IMR-90 (cell line): ENCODE measurements around the gene UQCRQ. TPM values are rescaled to one million over a fixed set of nuclear protein-coding genes. Genes with fewer than 3 reads are reported as not detected.

ENCODE experiments used
- ATAC-seq: fragments of 200-7000 bp; cut with Tn5 transposase; 2 replicates; pipeline ENCODE4 v1.9.1; 2020; ENCODE audit warnings: low read depth, mild to moderate bottlenecking, moderate library complexity
- BruUV-seq: library from RNA; stranded (reverse); fragments of 400-500 nt; replicated peaks from 2 replicates; lab custom pipeline; 2021; lab: Mats Ljungman, UMichigan
- CTCF ChIA-PET: fragments of 300-600 bp; formaldehyde crosslinking; extraction: SDS; loops from one replicate; lab custom pipeline; 2021; ENCODE audit warnings: antibody characterized with exemption; lab: Yijun Ruan, JAX
- POLR2A ChIA-PET: fragments of 300-600 bp; sonication (Branson Sonifier 250); formaldehyde crosslinking; loops from one replicate; lab custom pipeline; 2022; ENCODE audit warnings: antibody characterized with exemption; ENCODE audit not compliant: unreplicated experiment; lab: Charles Lee
- DNase-seq: peaks from one replicate; pipeline ENCODE4 v3.0.0; 2013
- H2AFZ ChIP-seq: replicated peaks from 2 replicates; pipeline ENCODE3; 2013; ENCODE audit warnings: low read length, mild to moderate bottlenecking; ENCODE audit not compliant: poor library complexity
- H2AK5ac ChIP-seq: 2 replicates; pipeline ENCODE4 v1.6.1; 2013; ENCODE audit warnings: low read depth, low read length, inconsistent platforms
- H2AK9ac ChIP-seq: replicated peaks from 2 replicates; pipeline ENCODE3; 2013; ENCODE audit warnings: mild to moderate bottlenecking, low read depth, low read length, moderate library complexity; ENCODE audit not compliant: poor library complexity
- H2BK120ac ChIP-seq: 2 replicates; pipeline ENCODE4 v1.6.1; 2013; ENCODE audit warnings: low read depth, low read length, inconsistent platforms
- H2BK15ac ChIP-seq: 3 replicates; pipeline ENCODE4 v1.6.1; 2013; ENCODE audit warnings: low read depth, low read length, inconsistent platforms
- H2BK20ac ChIP-seq: 2 replicates; pipeline ENCODE4 v1.6.1; 2013; ENCODE audit warnings: low read depth, mild to moderate bottlenecking, inconsistent platforms, low read length, moderate library complexity
- H2BK5ac ChIP-seq: 2 replicates; pipeline ENCODE4 v1.6.1; 2013; ENCODE audit warnings: mild to moderate bottlenecking, low read depth, low read length, inconsistent platforms; ENCODE audit not compliant: poor library complexity, severe bottlenecking
- H3K14ac ChIP-seq: replicated peaks from 2 replicates; pipeline ENCODE4 v1.6.1; 2013; ENCODE audit warnings: low read depth, low read length, inconsistent platforms
- H3K18ac ChIP-seq: 2 replicates; pipeline ENCODE4 v1.6.1; 2013; ENCODE audit warnings: low read depth, low read length, control low read depth
- H3K23ac ChIP-seq: 2 replicates; pipeline ENCODE4 v1.6.1; 2013; ENCODE audit warnings: low read depth, low read length, inconsistent platforms
- H3K27ac ChIP-seq: 2 replicates; pipeline ENCODE4 v1.5.1; 2013; ENCODE audit warnings: mild to moderate bottlenecking, control low read depth, low read length; ENCODE audit not compliant: insufficient read depth
- H3K27me3 ChIP-seq: 2 replicates; pipeline ENCODE4 v1.6.1; 2013; ENCODE audit warnings: low read length; ENCODE audit not compliant: control insufficient read depth, insufficient read depth
- H3K36me3 ChIP-seq: 2 replicates; pipeline ENCODE4 v1.6.1; 2013; ENCODE audit warnings: low read length, mixed read lengths; ENCODE audit not compliant: control insufficient read depth, insufficient read depth
- H3K4ac ChIP-seq: 2 replicates; pipeline ENCODE4 v1.6.1; 2013; ENCODE audit warnings: low read depth, low read length, inconsistent platforms
- H3K4me1 ChIP-seq: 2 replicates; pipeline ENCODE4 v1.6.1; 2013; ENCODE audit warnings: low read length, mixed read lengths; ENCODE audit not compliant: control insufficient read depth, insufficient read depth
- H3K4me2 ChIP-seq: 2 replicates; pipeline ENCODE4 v1.6.1; 2013; ENCODE audit warnings: low read depth, mild to moderate bottlenecking, control low read depth, low read length, moderate library complexity
- H3K4me3 ChIP-seq: 2 replicates; pipeline ENCODE4 v1.5.1; 2013; ENCODE audit warnings: low read depth, mild to moderate bottlenecking, control low read depth, low read length, moderate library complexity; ENCODE audit not compliant: insufficient read depth
- H3K56ac ChIP-seq: 2 replicates; pipeline ENCODE4 v1.6.1; 2013; ENCODE audit warnings: low read length, inconsistent platforms; ENCODE audit not compliant: insufficient read depth; ENCODE audit errors: extremely low read depth
- H3K79me1 ChIP-seq, 2 experiments: 2 replicates each; pipeline ENCODE4 v1.6.1; 2013; ENCODE audit warnings: low read length in 2 of 2, inconsistent platforms in 1 of 2, low read depth in 1 of 2
- H3K9ac ChIP-seq: 2 replicates; pipeline ENCODE4 v1.6.1; 2013; ENCODE audit warnings: low read depth, low read length, control low read depth
- H3K9me1 ChIP-seq: 2 replicates; pipeline ENCODE4 v1.6.1; 2013; ENCODE audit warnings: low read length, inconsistent platforms; ENCODE audit not compliant: insufficient read depth
- H3K9me3 ChIP-seq: 2 replicates; pipeline ENCODE4 v1.6.1; 2013; ENCODE audit warnings: low read length; ENCODE audit not compliant: control insufficient read depth, insufficient read depth
- H4K20me1 ChIP-seq: 2 replicates; pipeline ENCODE4 v1.6.1; 2013; ENCODE audit warnings: low read length, inconsistent platforms; ENCODE audit not compliant: insufficient read depth
- H4K5ac ChIP-seq: 2 replicates; pipeline ENCODE4 v1.6.1; 2013; ENCODE audit warnings: mild to moderate bottlenecking, low read depth, low read length, control low read depth
- H4K8ac ChIP-seq, 2 experiments: 2 replicates each; pipeline ENCODE4 v1.6.1; 2013; ENCODE audit warnings: low read depth in 2 of 2, low read length in 2 of 2, control low read depth in 1 of 2, inconsistent platforms in 1 of 2
- H4K91ac ChIP-seq: 2 replicates; pipeline ENCODE4 v1.6.1; 2013; ENCODE audit warnings: low read depth, low read length, inconsistent platforms; ENCODE audit not compliant: insufficient read depth
- RFX5 ChIP-seq: IDR thresholded peaks from 2 replicates; pipeline ENCODE4 v1.8.0; 2012; ENCODE audit warnings: low read depth, mild to moderate bottlenecking, low read length, moderate library complexity
- WGBS, 2 experiments: methylation state at CpG; one replicate each; pipeline versions ENCODE4 v1.1.5 to v1.1.7; 2013; ENCODE audit warnings: missing lambda C conversion rate in 2 of 2; ENCODE audit not compliant: insufficient read length in 1 of 2; ENCODE audit errors: extremely low coverage in 2 of 2; 5-methylcytosine and 5-hydroxymethylcytosine counted together
- dilution Hi-C: fragments of 300-500 bp; cut with HindIII; formaldehyde crosslinking; loops from one replicate; pipeline ENCODE4 v1.14.3; 2018; ENCODE audit warnings: low sequenced_read_pairs; ENCODE audit not compliant: unreplicated experiment
- in situ Hi-C: fragments of 300-500 bp; cut with MboI; formaldehyde crosslinking; loops from 3 replicates; pipeline ENCODE4 v1.14.3; 2019; ENCODE audit warnings: low sequenced_read_pairs, inconsistent platforms, mixed read lengths
- intact Hi-C: fragments of 100-400 bp; cut with micrococcal nuclease; formaldehyde crosslinking; loops from 2 replicates; pipeline ENCODE4 v1.10.0; 2022
- polyA plus RNA-seq, 3 experiments: library from polyadenylated mRNA; depleted of rRNA; stranded (reverse); fragments of >200 nt; gene quantifications; 2 replicates each; pipeline ENCODE4 v1.2.3, GENCODE V29; 2012; ENCODE audit warnings: low replicate concordance in 1 of 3
- total RNA-seq: library from RNA; depleted of rRNA; stranded (reverse); fragments of >200 nt; gene quantifications from 2 replicates; pipeline ENCODE4 v1.2.3, GENCODE V29; 2012
- TF ChIP-seq, protein P1 (sequence below): conservative IDR thresholded peaks from 2 replicates; pipeline ENCODE4 v1.5.1; 2012; ENCODE audit warnings: mild to moderate bottlenecking, low read depth, low read length, improper control_type of control experiment

The UQCRQ gene
- total and polyA plus RNA-seq, 2 of the 4 experiments (the other 2 are of a cell fraction), result 73.7 to 292 TPM

DNA sequence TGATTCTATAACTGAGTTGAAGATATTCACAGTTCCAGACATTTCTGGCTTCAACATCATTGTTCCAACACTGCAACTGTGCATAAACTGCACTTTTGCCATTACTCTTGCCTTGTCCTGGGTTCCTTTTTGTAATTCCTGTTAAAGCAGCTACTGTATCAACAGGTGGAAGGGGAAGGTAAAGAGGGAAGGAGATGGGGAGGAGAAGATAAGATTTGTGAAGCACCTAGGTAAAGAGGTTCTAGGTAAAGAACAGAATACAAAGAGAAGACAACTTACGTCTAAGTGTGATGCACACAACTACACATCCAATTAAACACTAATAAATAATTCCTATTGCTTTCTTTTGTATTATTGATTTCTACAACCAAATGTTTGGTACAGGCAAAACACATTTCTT lies 43.3 kb downstream of the UQCRQ start:
- Histone ChIP-seq H3K56ac (no peak overlapping the region), H3K4me3 (no peak overlapping the region), H3K79me1 (peaks cover 36 to 59% of the 10 kb centered on the region in 2 experiments), H3K4ac (no peak overlapping the region), H3K9me1 (no peaks in the 10 kb centered on the region; the same call in 1 of the 2 replicates), H2BK120ac (no peak overlapping the region), H3K4me1 (no peaks in the 10 kb centered on the region), H3K23ac (no peak overlapping the region), H3K36me3 (peaks cover 19% of the 10 kb centered on the region), H4K8ac (no peak overlapping the region), H4K91ac (no peak overlapping the region), H4K5ac (no peak overlapping the region), H3K27me3 (no peaks in the 10 kb centered on the region), H2AFZ (no peak overlapping the region), H3K14ac (no peak overlapping the region), H2AK9ac (no peak overlapping the region), H2AK5ac (no peak overlapping the region), H3K18ac (no peak overlapping the region), H2BK15ac (no peak overlapping the region), H4K20me1 (peaks cover 59% of the 10 kb centered on the region), H2BK5ac (no peak overlapping the region), H3K9me3 (no peaks in the 10 kb centered on the region), H2BK20ac (no peak overlapping the region), H3K27ac (no peak overlapping the region), H3K4me2 (no peak overlapping the region), H3K9ac (no peak overlapping the region)
- TF ChIP-seq RFX5, result no peak
- TF ChIP-seq, protein P1, sequence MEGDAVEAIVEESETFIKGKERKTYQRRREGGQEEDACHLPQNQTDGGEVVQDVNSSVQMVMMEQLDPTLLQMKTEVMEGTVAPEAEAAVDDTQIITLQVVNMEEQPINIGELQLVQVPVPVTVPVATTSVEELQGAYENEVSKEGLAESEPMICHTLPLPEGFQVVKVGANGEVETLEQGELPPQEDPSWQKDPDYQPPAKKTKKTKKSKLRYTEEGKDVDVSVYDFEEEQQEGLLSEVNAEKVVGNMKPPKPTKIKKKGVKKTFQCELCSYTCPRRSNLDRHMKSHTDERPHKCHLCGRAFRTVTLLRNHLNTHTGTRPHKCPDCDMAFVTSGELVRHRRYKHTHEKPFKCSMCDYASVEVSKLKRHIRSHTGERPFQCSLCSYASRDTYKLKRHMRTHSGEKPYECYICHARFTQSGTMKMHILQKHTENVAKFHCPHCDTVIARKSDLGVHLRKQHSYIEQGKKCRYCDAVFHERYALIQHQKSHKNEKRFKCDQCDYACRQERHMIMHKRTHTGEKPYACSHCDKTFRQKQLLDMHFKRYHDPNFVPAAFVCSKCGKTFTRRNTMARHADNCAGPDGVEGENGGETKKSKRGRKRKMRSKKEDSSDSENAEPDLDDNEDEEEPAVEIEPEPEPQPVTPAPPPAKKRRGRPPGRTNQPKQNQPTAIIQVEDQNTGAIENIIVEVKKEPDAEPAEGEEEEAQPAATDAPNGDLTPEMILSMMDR, result no peak
- dilution Hi-C loops, result no loop called here
- in situ Hi-C loops, result no loop called here
- ATAC-seq (no peak), DNase-seq (no peak)
- WGBS, 2 experiments, result no CpG with 5 or more reads among the region's 1 CpG
- intact Hi-C loops, result no loop called here
- ChIA-PET CTCF (no interaction called here), POLR2A (no interaction called here)
- BruUV-seq, result no TSS peak
